NCI-H460 (cell line): ENCODE data around the gene WDFY2. TPM values are rescaled to one million over a fixed set of nuclear protein-coding genes. Genes with fewer than 3 reads are reported as not detected.

Experiments used
- DNase-seq: peaks from one replicate; pipeline ENCODE4 v3.0.0-alpha.2; 2016; ENCODE audit warnings: low read depth; ENCODE audit errors: extremely low read depth
- total RNA-seq: library from RNA; depleted of rRNA; stranded (reverse); fragments of >200 nt; shearing (Covaris generic); gene quantifications from 2 replicates; pipeline ENCODE4 v1.2.3, GENCODE V29; 2014

WDFY2 gene
- total RNA-seq, 1 experiment from 2014 or later = 10.8 TPM

- no peak for DNase-seq
Measured at GRCh38 chr13:51599444-51600176, 15.3 kb downstream of the WDFY2 start.

- no peak for DNase-seq
Measured at GRCh38 chr13:51600703-51601102, 16.4 kb downstream of the WDFY2 start.

- no peak for DNase-seq
Measured at GRCh38 chr13:51601601-51602565, 17.6 kb downstream of the WDFY2 start.

- DNase-seq = no peak
Measured at GRCh38 chr13:51603716-51604115, 19.5 kb downstream of the WDFY2 start.

GRCh38 chr13:51605698-51606097 is 21.4 kb downstream of the WDFY2 start:
- DNase-seq = no peak

- no peak for DNase-seq
Measured at GRCh38 chr13:51607165-51607564, 22.9 kb downstream of the WDFY2 start.

GRCh38 chr13:51608857-51609406 is 24.7 kb downstream of the WDFY2 start:
- DNase-seq = no peak

GRCh38 chr13:51612867-51613266 is 28.6 kb downstream of the WDFY2 start:
- no peak for DNase-seq

- DNase-seq = no peak
Measured at GRCh38 chr13:51613535-51613934, 29.3 kb downstream of the WDFY2 start.

GRCh38 chr13:51614350-51614786 is 30.1 kb downstream of the WDFY2 start:
- no peak for DNase-seq

- no peak for DNase-seq
Measured at GRCh38 chr13:51618626-51619025, 34.4 kb downstream of the WDFY2 start.

- DNase-seq = no peak
Measured at GRCh38 chr13:51619614-51620013, 35.4 kb downstream of the WDFY2 start.

GRCh38 chr13:51620165-51620983 is 36.1 kb downstream of the WDFY2 start:
- no peak for DNase-seq

GRCh38 chr13:51621602-51622001 is 37.3 kb downstream of the WDFY2 start:
- no peak for DNase-seq

- no peak for DNase-seq
Measured at GRCh38 chr13:51623473-51623872, 39.2 kb downstream of the WDFY2 start.

GRCh38 chr13:51624207-51624606 is 39.9 kb downstream of the WDFY2 start:
- no peak for DNase-seq

GRCh38 chr13:51624695-51625345 is 40.6 kb downstream of the WDFY2 start:
- no peak for DNase-seq

- DNase-seq = no peak
Measured at GRCh38 chr13:51625555-51626345, 41.5 kb downstream of the WDFY2 start.

- DNase-seq = no peak
Measured at GRCh38 chr13:51626749-51627148, 42.5 kb downstream of the WDFY2 start.
